Calu3 (cell line): ENCODE results near the gene AGBL5. TPM values are rescaled to one million over a fixed set of nuclear protein-coding genes. Genes with fewer than 3 reads are reported as not detected.
"Not testable (repeated sequence)": the region's sequence is repeated elsewhere in the genome, so short reads cannot be mapped to it uniquely, and the experiment has no call there.

Source experiments
- BruUV-seq: library from RNA; stranded (reverse); fragments of 400-500 nt; replicated peaks from 2 replicates; lab custom pipeline; 2021; lab: Mats Ljungman, UMichigan
- CTCF ChIA-PET: fragments of 300-600 bp; sonication (Branson Sonifier 250); formaldehyde crosslinking; loops from one replicate; lab custom pipeline; 2022; ENCODE audit warnings: antibody characterized with exemption; lab: Charles Lee
- DNase-seq: peaks from one replicate; pipeline ENCODE4 v3.0.0; 2022
- H3K27ac Mint-ChIP-seq: one replicate; pipeline ENCODE4 v1.8.0; 2022; ENCODE audit warnings: mixed read lengths; ENCODE audit not compliant: unreplicated experiment
- H3K27me3 Mint-ChIP-seq: one replicate; pipeline ENCODE4 v1.8.0; 2022; ENCODE audit warnings: mixed read lengths; ENCODE audit not compliant: unreplicated experiment
- H3K36me3 Mint-ChIP-seq: one replicate; pipeline ENCODE4 v1.8.0; 2022; ENCODE audit warnings: mild to moderate bottlenecking, moderate library complexity, mixed read lengths; ENCODE audit not compliant: insufficient read depth, unreplicated experiment
- H3K4me1 Mint-ChIP-seq: one replicate; pipeline ENCODE4 v1.8.0; 2022; ENCODE audit warnings: mild to moderate bottlenecking, low read depth, mixed read lengths; ENCODE audit not compliant: unreplicated experiment
- H3K4me3 Mint-ChIP-seq: one replicate; pipeline ENCODE4 v1.8.0; 2022; ENCODE audit warnings: mild to moderate bottlenecking, low read depth, moderate library complexity, mixed read lengths; ENCODE audit not compliant: unreplicated experiment
- H3K9me3 Mint-ChIP-seq: one replicate; pipeline ENCODE4 v1.8.0; 2022; ENCODE audit warnings: low read depth, mixed read lengths; ENCODE audit not compliant: unreplicated experiment
- intact Hi-C: fragments of 100-400 bp; cut with micrococcal nuclease; formaldehyde crosslinking; loops from one replicate; pipeline ENCODE4 v1.10.0; 2022; ENCODE audit not compliant: unreplicated experiment
- total RNA-seq: library from RNA; stranded (reverse); gene quantifications from 2 replicates; pipeline ENCODE4 v1.2.3, GENCODE V29; 2022
- TF ChIP-seq, protein P1 (sequence below): fragments of 200-600 bp; IDR thresholded peaks from one replicate; pipeline ENCODE4 v1.8.0; 2022; ENCODE audit warnings: antibody characterized with exemption; ENCODE audit not compliant: unreplicated experiment

AGBL5 gene
- total RNA-seq, 1 experiment from 2014 or later: 25.2 TPM

DNA sequence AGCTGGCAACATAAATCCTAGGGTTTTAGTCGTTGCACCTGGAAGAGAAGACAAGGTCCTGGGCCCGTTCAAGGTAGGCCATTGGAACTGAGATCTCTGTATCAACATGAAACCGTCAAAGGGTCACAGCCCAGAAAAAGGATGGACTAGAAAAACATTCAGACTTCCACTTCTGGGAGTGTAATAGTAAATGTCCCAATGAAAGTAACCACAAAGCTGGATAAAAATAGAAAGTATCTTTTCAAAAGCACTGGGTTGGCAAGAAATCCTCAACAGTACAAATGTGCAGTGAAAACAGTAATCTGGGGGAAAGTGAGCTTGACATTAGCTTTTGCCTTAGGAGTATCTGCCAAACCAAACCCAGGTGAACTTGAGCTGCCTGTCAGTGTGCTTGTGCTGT is 54.5 kb downstream of the AGBL5 start:
- no peaks in the 10 kb centered on the region for H3K4me1 Mint-ChIP-seq
- intact Hi-C loops: no loop called here
- no TSS peak for BruUV-seq
- no peaks in the 10 kb centered on the region for H3K9me3 Mint-ChIP-seq
- DNase-seq: no peak
- TF ChIP-seq, protein P1, sequence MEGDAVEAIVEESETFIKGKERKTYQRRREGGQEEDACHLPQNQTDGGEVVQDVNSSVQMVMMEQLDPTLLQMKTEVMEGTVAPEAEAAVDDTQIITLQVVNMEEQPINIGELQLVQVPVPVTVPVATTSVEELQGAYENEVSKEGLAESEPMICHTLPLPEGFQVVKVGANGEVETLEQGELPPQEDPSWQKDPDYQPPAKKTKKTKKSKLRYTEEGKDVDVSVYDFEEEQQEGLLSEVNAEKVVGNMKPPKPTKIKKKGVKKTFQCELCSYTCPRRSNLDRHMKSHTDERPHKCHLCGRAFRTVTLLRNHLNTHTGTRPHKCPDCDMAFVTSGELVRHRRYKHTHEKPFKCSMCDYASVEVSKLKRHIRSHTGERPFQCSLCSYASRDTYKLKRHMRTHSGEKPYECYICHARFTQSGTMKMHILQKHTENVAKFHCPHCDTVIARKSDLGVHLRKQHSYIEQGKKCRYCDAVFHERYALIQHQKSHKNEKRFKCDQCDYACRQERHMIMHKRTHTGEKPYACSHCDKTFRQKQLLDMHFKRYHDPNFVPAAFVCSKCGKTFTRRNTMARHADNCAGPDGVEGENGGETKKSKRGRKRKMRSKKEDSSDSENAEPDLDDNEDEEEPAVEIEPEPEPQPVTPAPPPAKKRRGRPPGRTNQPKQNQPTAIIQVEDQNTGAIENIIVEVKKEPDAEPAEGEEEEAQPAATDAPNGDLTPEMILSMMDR: no peak
- CTCF ChIA-PET: interaction anchor here (0.6 kb wide), 1 partner anchor 1248 kb away, joined by 5 read pairs; no protein-coding TSS in a partner anchor
- no peak overlapping the region for H3K27ac Mint-ChIP-seq
- H3K4me3 Mint-ChIP-seq: no peak overlapping the region
- no peaks in the 10 kb centered on the region for H3K27me3 Mint-ChIP-seq
- no peaks in the 10 kb centered on the region for H3K36me3 Mint-ChIP-seq

DNA sequence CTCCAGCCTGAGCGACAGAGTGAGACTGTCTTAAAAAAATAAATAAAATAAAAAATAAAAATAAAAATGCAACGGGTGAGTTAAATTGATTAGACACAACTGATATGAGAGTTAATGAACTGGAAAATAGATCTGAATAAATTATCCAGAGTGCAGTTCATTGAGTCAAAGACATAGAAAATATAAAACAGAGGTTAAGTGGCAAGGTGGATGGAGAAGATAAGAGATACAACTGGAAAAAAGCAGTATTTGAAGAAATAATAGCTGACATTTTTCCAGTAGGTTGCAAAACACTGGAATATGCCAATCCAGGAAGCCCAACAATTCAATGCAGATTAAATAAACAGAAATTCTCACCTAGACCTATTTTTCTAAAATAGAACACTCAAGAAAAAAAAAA is 56.8 kb downstream of the AGBL5 start:
- intact Hi-C loops: no loop called here
- CTCF ChIA-PET: interaction anchor here (0.6 to 0.8 kb wide), 2 partner anchors 26 to 172 kb away, joined by 3 to 6 read pairs; partner anchors contain the start of gene PREB
- Mint-ChIP-seq H3K36me3 (no peaks in the 10 kb centered on the region), H3K9me3 (no peaks in the 10 kb centered on the region), H3K27ac (no peak overlapping the region), H3K27me3 (no peaks in the 10 kb centered on the region), H3K4me3 (no peak overlapping the region), H3K4me1 (no peaks in the 10 kb centered on the region)
- DNase-seq: no peak
- no TSS peak for BruUV-seq
- TF ChIP-seq, protein P1: no peak

DNA sequence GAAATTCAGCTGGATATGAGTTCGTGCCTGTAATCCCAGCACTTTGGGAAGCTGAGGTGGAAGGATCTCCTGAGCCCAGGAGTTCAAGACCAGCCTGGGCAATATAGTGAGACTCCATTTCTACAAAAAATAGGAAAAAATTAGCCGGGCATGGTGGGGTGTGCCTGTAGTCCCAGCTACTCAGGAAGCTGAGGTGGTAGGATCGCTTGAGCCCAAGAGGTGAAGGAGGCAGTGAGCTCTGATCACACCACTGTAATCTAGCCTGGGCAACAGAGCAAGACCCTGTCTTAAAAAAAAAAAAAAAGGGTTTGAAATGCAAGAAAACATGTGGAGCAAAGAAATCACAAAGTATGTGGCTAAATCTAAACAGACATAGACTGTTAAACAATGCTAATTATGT is 57.6 kb downstream of the AGBL5 start:
- H3K27me3 Mint-ChIP-seq: no peaks in the 10 kb centered on the region
- H3K36me3 Mint-ChIP-seq: no peaks in the 10 kb centered on the region
- H3K9me3 Mint-ChIP-seq: no peaks in the 10 kb centered on the region
- H3K27ac Mint-ChIP-seq: no peak overlapping the region
- CTCF ChIA-PET: interaction anchor here (0.6 to 0.8 kb wide), 2 partner anchors 157 to 171 kb away, joined by 3 read pairs; no protein-coding TSS in a partner anchor
- intact Hi-C loops: no loop called here
- TF ChIP-seq, protein P1: no peak
- no peak overlapping the region for H3K4me3 Mint-ChIP-seq
- no TSS peak for BruUV-seq
- H3K4me1 Mint-ChIP-seq: no peaks in the 10 kb centered on the region
- DNase-seq: no peak

DNA sequence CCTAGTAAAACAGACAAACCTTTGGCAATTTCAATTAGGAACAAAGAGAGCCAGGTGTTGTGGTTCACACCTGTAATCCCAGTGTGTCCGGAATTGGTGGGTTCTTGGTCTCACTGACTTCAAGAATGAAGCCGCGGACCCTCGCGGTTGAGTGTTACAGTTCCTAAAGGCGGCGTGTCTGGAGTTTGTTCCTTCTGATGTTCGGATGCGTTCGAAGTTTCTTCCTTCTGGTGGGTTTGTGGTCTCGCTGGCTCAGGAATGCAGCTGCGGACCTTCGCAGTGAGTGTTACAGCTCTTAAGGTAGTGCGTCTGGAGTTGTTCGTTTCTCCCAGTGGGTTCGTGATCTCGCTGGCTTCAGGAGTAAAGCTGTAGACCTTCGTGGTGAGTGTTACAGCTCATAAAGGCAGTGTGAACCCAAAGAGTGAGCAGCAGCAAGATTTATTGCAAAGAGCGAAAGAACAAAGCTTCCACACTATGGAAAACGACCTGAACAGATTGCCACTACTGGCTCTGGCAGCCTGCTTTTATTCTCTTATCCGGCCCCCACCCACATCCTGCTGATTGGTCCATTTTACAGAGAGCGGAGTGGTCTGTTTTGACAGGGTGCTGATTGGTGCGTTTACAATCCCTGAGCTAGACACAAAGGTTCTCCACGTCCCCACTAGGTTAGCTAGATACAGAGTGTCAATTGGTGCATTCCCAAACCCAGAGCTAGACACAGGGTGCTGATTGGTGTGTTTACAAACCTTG is 59.3 kb downstream of the AGBL5 start:
- DNase-seq, H3K27ac Mint-ChIP-seq, H3K9me3 Mint-ChIP-seq, H3K4me3 Mint-ChIP-seq, H3K36me3 Mint-ChIP-seq, H3K4me1 Mint-ChIP-seq, BruUV-seq, intact Hi-C loops, H3K27me3 Mint-ChIP-seq, CTCF ChIA-PET: not testable (repeated sequence)

DNA sequence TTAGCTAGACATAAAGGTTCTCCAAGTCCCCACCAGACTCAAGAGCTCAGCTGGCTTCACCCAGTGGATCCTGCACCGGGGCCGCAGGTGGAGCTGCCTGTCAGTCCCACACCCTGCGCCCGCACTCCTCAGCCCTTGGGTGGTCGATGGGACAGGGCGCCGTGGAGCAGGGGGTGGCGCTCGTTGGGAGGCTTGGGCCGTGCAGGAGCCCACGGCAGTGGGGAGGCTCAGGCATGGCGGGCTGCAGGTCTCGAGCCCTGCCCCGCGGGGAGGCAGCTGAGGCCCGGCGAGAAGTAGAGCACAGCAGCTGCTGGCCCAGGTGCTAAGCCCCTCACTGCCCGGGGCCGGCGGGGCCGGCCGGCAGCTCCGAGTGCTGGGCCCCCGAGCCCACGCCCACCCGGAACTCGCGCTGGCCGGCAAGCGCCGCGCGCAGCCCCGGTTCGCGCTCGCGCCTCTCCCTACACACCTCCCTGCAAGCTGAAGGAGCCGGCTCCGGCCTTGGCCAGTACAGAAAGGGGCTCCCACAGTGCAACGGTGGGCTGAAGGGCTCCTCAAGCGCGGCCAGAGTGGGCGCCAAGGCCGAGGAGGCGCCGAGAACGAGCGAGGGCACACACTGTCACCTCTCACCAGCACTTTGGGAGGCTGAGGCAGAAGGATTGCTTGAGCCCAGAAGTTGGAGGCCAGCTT is 60.1 kb downstream of the AGBL5 start:
- H3K27me3 Mint-ChIP-seq, H3K27ac Mint-ChIP-seq, CTCF ChIA-PET, H3K4me3 Mint-ChIP-seq, BruUV-seq, DNase-seq, H3K36me3 Mint-ChIP-seq, H3K4me1 Mint-ChIP-seq, intact Hi-C loops, H3K9me3 Mint-ChIP-seq: not testable (repeated sequence)
